WTC11 (cell line): ENCODE measurements around the gene ARL10. TPM values are rescaled to one million over a fixed set of nuclear protein-coding genes. Genes with fewer than 3 reads are reported as not detected.

Source experiments
- ATAC-seq: fragments of 200-7000 bp; cut with Tn5 transposase; 2 replicates; pipeline ENCODE4 v1.10.0; 2021; ENCODE audit warnings: mild to moderate bottlenecking, moderate library complexity
- CTCF ChIA-PET: fragments of 300-600 bp; sonication (Branson Sonifier 250); formaldehyde crosslinking; loops from one replicate; lab custom pipeline; 2021; ENCODE audit warnings: antibody characterized with exemption; lab: Charles Lee
- POLR2A ChIA-PET: fragments of 350-600 bp; sonication (Branson Sonifier 250); formaldehyde crosslinking; loops from one replicate; lab custom pipeline; 2021; ENCODE audit warnings: antibody characterized with exemption; lab: Charles Lee
- DNase-seq: peaks from one replicate; pipeline ENCODE4 v3.0.0; 2021; ENCODE audit warnings: low spot score
- H3K27ac Mint-ChIP-seq: 2 replicates; pipeline ENCODE4 v1.8.0; 2021; ENCODE audit warnings: mixed read lengths
- H3K27me3 Mint-ChIP-seq: 2 replicates; pipeline ENCODE4 v1.8.0; 2021; ENCODE audit warnings: low read depth, mild to moderate bottlenecking, moderate library complexity, mixed read lengths
- H3K36me3 Mint-ChIP-seq: 2 replicates; pipeline ENCODE4 v1.8.0; 2021; ENCODE audit warnings: mixed read lengths
- H3K4me1 Mint-ChIP-seq: 2 replicates; pipeline ENCODE4 v1.8.0; 2022; ENCODE audit warnings: mixed read lengths
- H3K4me3 Mint-ChIP-seq: 2 replicates; pipeline ENCODE4 v1.8.0; 2021; ENCODE audit warnings: mild to moderate bottlenecking, moderate library complexity, mixed read lengths
- H3K9me3 Mint-ChIP-seq: 2 replicates; pipeline ENCODE4 v1.8.0; 2021; ENCODE audit warnings: mixed read lengths
- E2F5 ChIP-seq: sonication (generic); formaldehyde crosslinking; IDR thresholded peaks from 2 replicates; pipeline ENCODE4 v1.8.1; 2022; ENCODE audit warnings: mild to moderate bottlenecking, moderate library complexity, missing genetic modification reagents
- GTF2I ChIP-seq: fragments of 250-450 bp; sonication (Bioruptor Pico); conservative IDR thresholded peaks from 2 replicates; pipeline ENCODE4 v1.4.0; 2021; ENCODE audit warnings: mild to moderate bottlenecking
- JUN ChIP-seq: sonication (generic); formaldehyde crosslinking; IDR thresholded peaks from 2 replicates; pipeline ENCODE4 v1.8.0; 2023; ENCODE audit warnings: mild to moderate bottlenecking, missing genetic modification reagents
- NFATC4 ChIP-seq: fragments of 250-450 bp; sonication (Bioruptor Pico); IDR thresholded peaks from 2 replicates; pipeline ENCODE4 v1.9.0; 2021; ENCODE audit warnings: mild to moderate bottlenecking
- NFYB ChIP-seq: sonication (generic); formaldehyde crosslinking; conservative IDR thresholded peaks from 2 replicates; pipeline ENCODE4 v1.8.0; 2022; ENCODE audit warnings: low read depth, missing genetic modification reagents
- OVOL2 ChIP-seq: fragments of 250-450 bp; sonication (Bioruptor Pico); IDR thresholded peaks from 2 replicates; pipeline ENCODE4 v1.9.0; 2021; ENCODE audit warnings: mild to moderate bottlenecking, borderline replicate concordance
- PRDM15 ChIP-seq: sonication (generic); formaldehyde crosslinking; IDR thresholded peaks from 2 replicates; pipeline ENCODE4 v1.8.0; 2022; ENCODE audit warnings: missing genetic modification reagents
- SMAD3 ChIP-seq: sonication (generic); formaldehyde crosslinking; IDR thresholded peaks from 2 replicates; pipeline ENCODE4 v1.8.0; 2022; ENCODE audit warnings: missing genetic modification reagents, mild to moderate bottlenecking, borderline replicate concordance
- SP1 ChIP-seq: sonication (generic); formaldehyde crosslinking; conservative IDR thresholded peaks from 2 replicates; pipeline ENCODE4 v1.8.1; 2022; ENCODE audit warnings: missing genetic modification reagents
- TCF7 ChIP-seq: sonication (generic); formaldehyde crosslinking; IDR thresholded peaks from 2 replicates; pipeline ENCODE4 v1.8.0; 2022; ENCODE audit warnings: mild to moderate bottlenecking, low read depth, missing genetic modification reagents, moderate library complexity
- USF2 ChIP-seq: sonication (generic); formaldehyde crosslinking; IDR thresholded peaks from 2 replicates; pipeline ENCODE4 v1.8.1; 2023; ENCODE audit warnings: mild to moderate bottlenecking, missing genetic modification reagents, moderate library complexity
- ZBTB21 ChIP-seq: sonication (generic); formaldehyde crosslinking; IDR thresholded peaks from 2 replicates; pipeline ENCODE4 v1.8.1; 2023; ENCODE audit warnings: mild to moderate bottlenecking, missing genetic modification reagents, borderline replicate concordance
- ZNF317 ChIP-seq: sonication (generic); formaldehyde crosslinking; IDR thresholded peaks from 2 replicates; pipeline ENCODE4 v1.8.1; 2023; ENCODE audit warnings: low read depth, mild to moderate bottlenecking, moderate library complexity, missing genetic modification reagents, borderline replicate concordance
- total RNA-seq: library from RNA; stranded (reverse); gene quantifications from 3 replicates; pipeline ENCODE4 v1.2.3, GENCODE V29; 2021
- TF ChIP-seq, protein P1 (sequence below): fragments of 250-450 bp; sonication (Bioruptor Pico); IDR thresholded peaks from 2 replicates; pipeline ENCODE4 v2.1.2; 2022; ENCODE audit warnings: mild to moderate bottlenecking, moderate library complexity
- TF ChIP-seq, protein P2 (sequence below): sonication (generic); formaldehyde crosslinking; IDR thresholded peaks from 2 replicates; pipeline ENCODE4 v1.8.0; 2022; ENCODE audit warnings: mild to moderate bottlenecking, missing genetic modification reagents
- TF ChIP-seq, protein P3 (sequence below): sonication (generic); formaldehyde crosslinking; IDR thresholded peaks from 2 replicates; pipeline ENCODE4 v1.8.0; 2022; ENCODE audit warnings: mild to moderate bottlenecking, missing genetic modification reagents
- TF ChIP-seq, protein P4 (sequence below): sonication (generic); formaldehyde crosslinking; conservative IDR thresholded peaks from 2 replicates; pipeline ENCODE4 v1.8.1; 2022; ENCODE audit warnings: mild to moderate bottlenecking, missing genetic modification reagents

Gene ARL10
- total RNA-seq, 1 experiment from 2014 or later = 6.8 TPM

GRCh38 chr5:176382721-176383120 is 17.4 kb downstream of the ARL10 start (continued):
- TF ChIP-seq PRDM15 (CRISPR knock-in tag) = no peak
- no peak for TF ChIP-seq JUN

DNA sequence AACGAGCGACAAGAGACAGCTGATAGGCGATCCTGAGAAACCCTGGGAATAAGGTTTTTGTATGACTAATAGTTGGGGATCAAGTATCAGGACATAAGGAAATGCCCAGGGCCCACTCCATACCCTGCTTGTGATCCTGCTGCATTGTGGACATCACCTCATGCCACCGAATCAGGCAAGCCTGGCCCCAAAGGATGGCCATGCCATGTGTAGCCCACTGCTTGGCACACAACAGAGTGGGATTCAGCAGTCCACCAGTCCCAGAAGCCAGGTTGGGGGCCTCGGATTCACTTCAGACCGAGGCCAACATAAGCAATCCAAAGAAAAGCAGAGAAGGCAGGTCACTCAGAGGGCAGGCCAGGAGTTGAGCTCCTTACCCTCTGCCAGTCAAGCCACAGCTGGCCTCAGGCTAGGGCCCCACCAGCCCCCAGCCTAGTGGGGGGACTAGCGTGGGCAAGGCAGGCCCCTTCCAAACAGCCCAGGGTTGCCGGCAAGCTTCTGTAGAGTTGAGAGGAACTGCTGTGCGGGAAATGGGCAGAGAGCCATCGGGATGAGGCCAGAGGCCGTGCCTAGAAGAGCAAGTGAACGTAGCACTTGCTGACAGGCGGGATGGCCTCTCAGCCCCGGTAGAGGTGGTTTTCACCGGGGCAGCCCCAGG is 18.1 kb downstream of the ARL10 start:
- no peak for ATAC-seq
- H3K4me3 Mint-ChIP-seq = no peak overlapping the region
- no peak for DNase-seq
- no peak overlapping the region for H3K27ac Mint-ChIP-seq
- no peaks in the 10 kb centered on the region for H3K27me3 Mint-ChIP-seq
- ChIA-PET CTCF (no interaction called here), POLR2A (no interaction called here)
- H3K4me1 Mint-ChIP-seq = peaks cover 16% of the 10 kb centered on the region
- H3K9me3 Mint-ChIP-seq = no peaks in the 10 kb centered on the region
- peaks cover 57% of the 10 kb centered on the region for H3K36me3 Mint-ChIP-seq
- TF ChIP-seq, protein P1, sequence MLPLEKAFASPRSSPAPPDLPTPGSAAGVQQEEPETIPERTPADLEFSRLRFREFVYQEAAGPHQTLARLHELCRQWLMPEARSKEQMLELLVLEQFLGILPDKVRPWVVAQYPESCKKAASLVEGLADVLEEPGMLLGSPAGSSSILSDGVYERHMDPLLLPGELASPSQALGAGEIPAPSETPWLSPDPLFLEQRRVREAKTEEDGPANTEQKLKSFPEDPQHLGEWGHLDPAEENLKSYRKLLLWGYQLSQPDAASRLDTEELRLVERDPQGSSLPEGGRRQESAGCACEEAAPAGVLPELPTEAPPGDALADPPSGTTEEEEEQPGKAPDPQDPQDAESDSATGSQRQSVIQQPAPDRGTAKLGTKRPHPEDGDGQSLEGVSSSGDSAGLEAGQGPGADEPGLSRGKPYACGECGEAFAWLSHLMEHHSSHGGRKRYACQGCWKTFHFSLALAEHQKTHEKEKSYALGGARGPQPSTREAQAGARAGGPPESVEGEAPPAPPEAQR (CRISPR knock-in tag) = no peak
- no peak for TF ChIP-seq E2F5 (CRISPR knock-in tag)
- TF ChIP-seq, protein P2, sequence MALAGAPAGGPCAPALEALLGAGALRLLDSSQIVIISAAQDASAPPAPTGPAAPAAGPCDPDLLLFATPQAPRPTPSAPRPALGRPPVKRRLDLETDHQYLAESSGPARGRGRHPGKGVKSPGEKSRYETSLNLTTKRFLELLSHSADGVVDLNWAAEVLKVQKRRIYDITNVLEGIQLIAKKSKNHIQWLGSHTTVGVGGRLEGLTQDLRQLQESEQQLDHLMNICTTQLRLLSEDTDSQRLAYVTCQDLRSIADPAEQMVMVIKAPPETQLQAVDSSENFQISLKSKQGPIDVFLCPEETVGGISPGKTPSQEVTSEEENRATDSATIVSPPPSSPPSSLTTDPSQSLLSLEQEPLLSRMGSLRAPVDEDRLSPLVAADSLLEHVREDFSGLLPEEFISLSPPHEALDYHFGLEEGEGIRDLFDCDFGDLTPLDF (CRISPR knock-in tag) = no peak
- TF ChIP-seq, protein P3, sequence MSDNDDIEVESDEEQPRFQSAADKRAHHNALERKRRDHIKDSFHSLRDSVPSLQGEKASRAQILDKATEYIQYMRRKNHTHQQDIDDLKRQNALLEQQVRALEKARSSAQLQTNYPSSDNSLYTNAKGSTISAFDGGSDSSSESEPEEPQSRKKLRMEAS (CRISPR knock-in tag) = no peak

DNA sequence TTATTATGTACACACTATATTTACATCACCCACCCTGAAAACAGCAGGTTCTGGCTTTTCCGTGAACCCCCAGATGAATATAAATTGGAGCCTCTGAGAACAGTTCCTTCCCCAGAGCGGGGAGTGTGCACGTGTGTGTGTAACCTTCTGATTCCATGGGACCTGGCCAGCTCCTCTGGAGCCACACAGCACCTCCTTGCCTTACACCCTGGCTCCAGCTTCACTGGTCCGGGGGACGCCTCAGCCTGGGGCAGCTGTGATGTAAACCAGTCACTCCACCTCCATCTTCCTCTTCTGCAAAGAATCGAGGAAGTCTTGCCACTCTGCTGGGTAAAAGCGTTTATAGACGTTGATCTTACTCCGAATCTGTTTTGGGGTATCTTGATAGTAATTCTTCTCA is 18.7 kb downstream of the ARL10 start:
- Mint-ChIP-seq H3K27me3 (no peaks in the 10 kb centered on the region; the same call in 1 of the 2 replicates), H3K9me3 (no peaks in the 10 kb centered on the region), H3K36me3 (peaks cover 57% of the 10 kb centered on the region), H3K4me1 (peaks cover 16% of the 10 kb centered on the region), H3K27ac (no peak overlapping the region), H3K4me3 (no peak overlapping the region)
- DNase-seq (no peak), ATAC-seq (no peak)
- TF ChIP-seq SP1 = no peak
- TF ChIP-seq, protein P4, sequence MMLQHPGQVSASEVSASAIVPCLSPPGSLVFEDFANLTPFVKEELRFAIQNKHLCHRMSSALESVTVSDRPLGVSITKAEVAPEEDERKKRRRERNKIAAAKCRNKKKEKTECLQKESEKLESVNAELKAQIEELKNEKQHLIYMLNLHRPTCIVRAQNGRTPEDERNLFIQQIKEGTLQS (CRISPR knock-in tag) = no peak
- TF ChIP-seq PRDM15 (CRISPR knock-in tag) = no peak
- TF ChIP-seq SMAD3 = no peak
- no peak for TF ChIP-seq TCF7
- TF ChIP-seq NFYB (CRISPR knock-in tag) = no peak
- no peak for TF ChIP-seq ZBTB21 (CRISPR knock-in tag)
- TF ChIP-seq ZNF317 (CRISPR knock-in tag) = no peak
- no peak for TF ChIP-seq OVOL2 (CRISPR knock-in tag)
- TF ChIP-seq NFATC4 (CRISPR knock-in tag) = no peak
- no peak for TF ChIP-seq GTF2I (CRISPR knock-in tag)
- TF ChIP-seq USF2 (CRISPR knock-in tag) = no peak
- ChIA-PET POLR2A (no interaction called here), CTCF (no interaction called here)
